HG03060 (cell line): ENCODE measurements around the gene RAB12.
"Not testable (repeated sequence)": the region's sequence is repeated elsewhere in the genome, so short reads cannot be mapped to it uniquely, and the experiment has no call there.

Experiments
- ATAC-seq: cut with Tn5 transposase; IDR thresholded peaks from one replicate; pipeline ENCODE4 v1.9.1; 2021; ENCODE audit warnings: low read depth, moderate number of reproducible peaks; ENCODE audit not compliant: unreplicated experiment

Gene RAB12

GRCh38 chr18:8610459-8610851 lies 1.2 kb downstream of the RAB12 start:
- no peak for ATAC-seq

- no peak for ATAC-seq
Measured at GRCh38 chr18:8611916-8612576, 2.8 kb downstream of the RAB12 start.

- no peak for ATAC-seq
Measured at GRCh38 chr18:8614875-8615274, 5.6 kb downstream of the RAB12 start.

DNA sequence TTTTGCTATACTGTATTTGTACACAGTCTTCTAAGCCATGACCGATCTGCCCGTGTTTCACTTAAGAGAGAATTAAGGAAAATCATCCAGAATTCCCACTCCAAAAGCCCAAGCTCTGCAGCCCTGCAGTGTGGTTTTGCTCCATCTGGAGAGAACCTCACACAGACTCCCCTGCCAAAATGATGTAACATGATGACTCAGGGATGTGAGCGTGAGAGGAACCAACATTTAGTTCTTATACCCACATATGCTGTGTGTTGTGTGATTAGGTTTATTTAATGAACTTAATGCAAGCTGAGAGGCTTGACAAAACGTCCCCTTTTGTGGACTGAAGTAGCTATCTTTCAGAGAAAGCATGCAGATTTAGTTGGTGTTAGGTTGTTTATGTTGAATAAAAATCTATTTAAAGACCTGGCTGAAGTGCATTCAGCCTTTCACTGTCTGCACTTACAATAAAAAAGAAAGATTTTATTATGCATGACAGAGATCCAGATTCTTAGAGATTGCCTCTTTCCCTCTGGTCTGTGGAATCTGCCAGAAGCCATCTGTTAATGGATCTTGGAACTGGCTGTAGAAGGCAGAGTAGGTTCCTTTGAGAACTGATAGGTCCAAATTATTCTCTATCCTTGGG lies 6.3 kb downstream of the RAB12 start:
- no peak for ATAC-seq

DNA sequence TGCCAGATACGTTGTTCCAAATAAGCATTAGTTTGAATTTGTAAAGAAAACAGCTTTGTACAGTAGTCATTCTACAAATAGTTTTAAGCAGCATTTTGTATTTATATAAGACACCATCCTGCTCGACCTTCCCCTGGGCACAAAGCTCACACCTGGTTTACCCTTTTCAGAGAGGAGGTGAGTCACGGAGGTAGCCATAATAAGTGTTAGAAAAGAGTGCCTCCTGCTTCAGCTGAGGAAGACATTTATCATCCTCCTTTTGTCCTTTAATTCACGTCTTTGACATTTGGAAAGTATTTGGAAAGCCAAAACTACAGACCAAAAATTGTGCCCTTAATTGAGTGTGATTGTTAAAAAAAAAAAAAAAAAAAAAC lies 6.8 kb downstream of the RAB12 start:
- ATAC-seq, result no peak

DNA sequence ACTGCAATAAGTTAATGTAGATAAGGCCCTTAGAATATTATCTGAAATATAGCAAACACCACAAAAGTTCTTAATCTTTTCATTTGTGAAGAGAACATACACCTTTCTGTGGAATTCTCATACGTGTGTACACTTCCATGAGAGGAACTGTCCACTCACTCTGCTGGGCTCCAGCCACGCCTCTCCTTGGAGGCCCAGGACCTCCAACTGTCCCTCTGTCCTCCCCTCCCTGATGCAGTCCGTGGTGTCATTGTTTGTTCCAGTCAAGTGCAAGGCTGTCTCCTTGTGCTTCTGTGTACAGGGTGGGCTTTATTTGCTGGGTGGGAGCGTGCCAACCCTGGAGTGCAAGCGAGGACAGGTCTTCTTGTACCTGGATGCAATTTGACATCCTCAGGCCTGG lies 8.7 kb downstream of the RAB12 start:
- ATAC-seq, result no peak

DNA sequence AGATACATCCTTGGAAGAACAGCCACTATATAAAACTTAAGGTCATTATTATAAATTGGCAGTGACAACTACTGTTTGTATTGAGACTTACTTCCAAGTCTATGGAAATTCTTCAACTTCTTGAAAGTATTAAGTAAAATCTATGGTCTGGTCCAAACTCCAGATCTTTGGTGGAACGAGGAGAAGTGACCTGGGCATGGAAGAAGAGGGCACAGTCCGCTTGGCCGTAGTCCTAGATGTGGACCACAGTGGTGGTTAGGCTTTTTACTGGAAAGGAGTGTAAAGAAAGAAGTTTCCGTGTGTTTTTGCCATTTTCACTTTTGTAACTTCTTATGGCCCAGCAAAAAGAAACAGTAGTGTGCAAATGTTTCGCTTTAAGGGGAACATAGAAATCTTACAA lies 9.8 kb downstream of the RAB12 start:
- no peak for ATAC-seq

DNA sequence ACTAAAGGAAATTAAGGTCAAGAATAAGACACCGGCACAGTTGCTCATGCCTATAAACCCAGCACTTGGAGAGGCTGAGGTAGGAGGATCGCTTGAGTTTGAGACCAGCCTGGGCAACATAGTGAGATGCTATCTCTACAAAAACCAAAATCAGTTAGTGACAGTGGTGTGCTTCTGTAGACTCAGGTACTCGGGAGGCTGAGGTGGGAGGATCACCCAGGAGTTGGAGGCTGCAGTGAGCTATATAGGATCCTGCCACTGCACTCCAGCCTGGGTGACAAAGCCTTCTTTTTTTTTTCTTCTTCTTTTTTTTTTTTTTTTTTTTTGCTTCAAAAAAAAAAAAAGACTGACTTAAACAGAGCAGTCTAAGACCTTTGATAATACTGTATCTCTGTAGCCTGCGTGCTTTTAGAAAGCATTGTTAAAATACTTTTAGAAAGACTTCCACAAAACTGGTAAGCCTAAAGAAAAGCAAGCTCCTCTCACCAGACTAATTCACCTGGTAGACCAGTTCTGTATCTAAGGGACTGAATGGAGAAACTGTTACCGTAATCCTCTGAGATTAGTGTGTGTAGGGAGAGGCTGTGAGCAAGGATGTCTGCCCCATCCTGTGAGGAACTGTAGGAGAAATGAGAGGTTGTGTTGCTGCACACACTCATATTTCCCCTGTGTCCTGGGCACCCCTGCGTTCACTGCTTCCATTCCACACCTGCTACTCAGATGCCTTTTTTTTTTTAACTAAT lies 10.8 kb downstream of the RAB12 start:
- ATAC-seq, result no peak

- no peak for ATAC-seq
Measured at GRCh38 chr18:8620845-8621244, 11.6 kb downstream of the RAB12 start.

DNA sequence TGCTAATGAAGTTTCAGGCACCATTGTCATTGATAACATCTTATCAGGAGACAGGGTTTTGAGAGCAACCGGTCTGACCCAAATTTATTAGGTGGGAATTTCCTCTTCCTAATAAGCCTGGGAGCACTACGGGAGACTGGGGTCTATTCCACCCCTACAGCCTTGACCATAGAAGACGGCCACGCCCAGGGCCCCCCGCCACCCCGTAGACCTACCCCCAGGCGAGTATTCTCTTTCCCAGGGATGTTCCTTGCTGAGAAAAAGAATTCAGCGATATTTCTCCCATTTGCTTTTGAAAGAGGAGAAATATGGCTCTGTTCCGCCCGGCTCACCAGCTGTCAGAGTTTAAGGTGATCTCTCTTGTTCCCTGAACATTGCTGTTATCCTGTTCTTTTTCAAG lies 13.4 kb downstream of the RAB12 start:
- ATAC-seq, result not testable (repeated sequence)

DNA sequence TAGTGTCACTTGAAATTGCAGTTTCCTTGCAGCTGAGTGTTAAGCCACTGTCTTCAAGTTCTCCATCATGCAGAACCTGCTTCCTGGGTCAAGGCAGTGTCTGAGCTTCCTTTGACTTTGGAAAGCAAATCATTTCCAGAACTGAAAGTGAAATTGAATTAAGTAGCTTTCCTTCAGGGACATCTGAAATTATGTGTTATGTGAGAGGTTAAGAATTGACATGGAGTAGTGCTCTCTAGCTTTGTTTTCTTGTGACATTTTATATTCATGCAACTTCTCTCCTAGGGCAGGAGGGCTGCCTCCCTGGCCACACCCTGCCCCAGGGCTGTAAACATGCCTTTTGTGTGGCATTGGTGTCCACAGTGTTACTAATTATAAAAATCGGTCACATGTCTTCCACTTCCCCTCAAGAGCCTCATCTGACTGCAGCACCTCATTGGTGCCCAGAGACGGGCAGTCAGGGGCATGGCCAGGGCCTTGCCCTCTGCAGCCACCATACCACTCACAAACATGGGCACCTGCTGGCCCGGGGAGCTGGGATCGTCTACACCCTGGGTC lies 14.4 kb downstream of the RAB12 start:
- peak; percentile 58 for ATAC-seq

DNA sequence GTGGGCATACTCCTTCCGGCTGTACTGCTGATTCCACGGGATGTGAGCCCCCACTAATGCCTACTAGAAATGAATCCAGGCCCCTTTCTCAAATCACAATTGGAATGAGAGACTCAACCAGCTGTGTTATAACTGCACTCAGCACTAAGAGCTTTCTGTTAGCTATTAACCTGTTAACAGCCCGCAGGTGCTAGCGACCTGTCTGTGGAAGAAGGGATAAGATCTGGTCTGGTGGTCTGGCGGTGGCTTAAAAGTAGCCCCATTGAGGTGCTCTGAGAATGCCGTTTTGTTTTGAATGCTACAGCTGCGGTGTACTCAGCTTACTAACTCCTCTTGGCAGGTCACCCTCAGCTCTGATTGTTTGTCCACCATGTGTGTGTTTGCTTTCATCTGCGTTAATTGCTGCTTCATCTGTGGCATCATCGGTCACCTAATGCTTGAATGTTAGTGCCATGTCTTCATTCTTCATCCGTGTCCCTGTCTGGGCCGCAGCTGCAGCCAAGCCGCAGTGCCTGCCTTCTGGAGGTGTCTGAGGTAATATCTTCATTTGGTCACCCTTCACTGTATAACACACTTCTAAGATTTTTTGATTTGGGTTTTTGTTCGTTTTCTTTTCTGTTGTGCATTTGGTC lies 16.3 kb downstream of the RAB12 start:
- ATAC-seq, result no peak

GRCh38 chr18:8626414-8627106 lies 17.3 kb downstream of the RAB12 start:
- no peak for ATAC-seq

- no peak for ATAC-seq
Measured at GRCh38 chr18:8627107-8627472, 17.9 kb downstream of the RAB12 start.

DNA sequence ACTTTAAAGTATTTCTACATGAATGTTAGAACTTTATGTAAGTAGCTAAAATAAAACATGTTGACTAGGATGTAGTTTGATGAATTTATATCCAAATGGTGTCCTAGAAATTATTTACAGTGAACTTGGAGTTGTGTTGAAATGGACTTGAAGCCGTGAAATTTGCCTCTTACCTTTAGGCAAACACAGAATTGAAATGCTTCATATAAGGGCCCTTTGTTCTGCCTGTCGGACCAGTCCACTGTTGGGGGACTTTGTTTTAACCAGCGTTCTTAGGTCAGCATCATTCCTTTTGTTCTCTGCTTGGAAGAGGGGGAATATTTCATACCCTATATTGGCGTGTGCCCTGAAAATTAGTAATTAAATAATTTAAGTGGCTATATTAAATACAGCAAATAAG lies 18.3 kb downstream of the RAB12 start:
- ATAC-seq, result no peak

- no peak for ATAC-seq
Measured at GRCh38 chr18:8629602-8630001, 20.4 kb downstream of the RAB12 start.

DNA sequence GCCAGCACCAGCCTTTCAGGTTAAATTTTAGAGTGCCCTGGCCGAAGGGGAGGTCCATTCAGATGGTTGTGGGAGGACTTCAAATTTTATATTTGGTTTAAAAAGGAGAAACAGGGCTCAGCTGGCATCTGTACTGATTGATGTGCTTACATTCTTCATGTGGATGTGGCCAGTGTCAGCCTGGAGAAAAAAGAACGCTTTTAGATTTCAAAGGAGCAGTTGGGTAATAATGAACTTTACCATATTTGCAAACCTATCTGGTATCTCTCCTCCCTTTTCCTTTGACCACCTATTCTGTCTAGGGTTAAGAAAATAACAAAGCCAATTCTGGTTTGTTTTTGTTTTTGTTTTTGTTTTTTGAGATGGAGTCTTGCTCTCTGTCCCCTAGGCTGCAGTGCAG lies 21.3 kb downstream of the RAB12 start:
- no peak for ATAC-seq

- no peak for ATAC-seq
Measured at GRCh38 chr18:8631265-8631664, 22.0 kb downstream of the RAB12 start.

DNA sequence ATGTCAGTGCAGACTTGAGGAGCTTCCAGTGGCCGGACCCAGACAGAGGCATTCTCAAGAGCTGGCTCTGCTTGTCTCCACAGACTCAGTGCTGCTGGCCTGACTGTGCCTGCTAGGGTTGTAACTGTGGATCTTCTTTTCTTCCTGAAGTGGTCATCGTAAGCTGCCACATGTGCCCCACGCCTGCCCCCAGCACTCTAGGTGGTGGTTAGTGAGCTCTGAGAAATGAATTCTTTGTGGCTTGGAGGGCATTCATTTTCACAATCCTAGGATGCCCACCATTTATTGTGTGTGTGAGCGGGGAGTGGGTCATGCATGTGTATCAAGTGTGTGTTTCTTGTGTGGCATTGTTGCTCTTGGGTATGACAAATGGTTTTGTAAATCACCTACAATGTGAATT lies 23.1 kb downstream of the RAB12 start:
- ATAC-seq, result no peak

DNA sequence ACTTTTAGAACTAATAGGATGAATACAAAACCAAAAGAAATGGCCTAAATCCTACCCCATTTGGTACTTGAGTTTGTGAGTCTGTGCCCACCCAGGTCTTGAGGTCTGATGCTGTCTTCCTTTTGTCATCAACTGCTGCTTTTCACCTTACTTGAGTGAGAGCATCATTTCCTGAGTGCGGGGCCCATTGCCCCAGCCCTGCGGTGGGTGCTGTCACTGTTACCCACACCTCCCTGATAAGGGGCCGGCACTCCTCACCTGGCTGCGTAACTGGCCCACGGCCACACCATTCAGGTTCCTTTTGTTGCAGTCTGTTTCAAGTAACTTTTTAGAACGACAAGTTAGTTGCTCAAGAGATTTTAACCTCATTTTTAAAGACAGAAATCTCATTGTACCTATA lies 25.3 kb downstream of the RAB12 start:
- no peak for ATAC-seq

GRCh38 chr18:8635087-8635486 lies 25.9 kb downstream of the RAB12 start:
- ATAC-seq, result no peak
